Measurements from ENCODE around the gene DOCK10.
A peak's percentile ranks its signal among the peaks of the same experiment; 100 is the strongest.
"Not testable (repeated sequence)": the region's sequence is repeated elsewhere in the genome, so short reads cannot be mapped to it uniquely, and the experiment has no call there.

The DOCK10 gene

DNA sequence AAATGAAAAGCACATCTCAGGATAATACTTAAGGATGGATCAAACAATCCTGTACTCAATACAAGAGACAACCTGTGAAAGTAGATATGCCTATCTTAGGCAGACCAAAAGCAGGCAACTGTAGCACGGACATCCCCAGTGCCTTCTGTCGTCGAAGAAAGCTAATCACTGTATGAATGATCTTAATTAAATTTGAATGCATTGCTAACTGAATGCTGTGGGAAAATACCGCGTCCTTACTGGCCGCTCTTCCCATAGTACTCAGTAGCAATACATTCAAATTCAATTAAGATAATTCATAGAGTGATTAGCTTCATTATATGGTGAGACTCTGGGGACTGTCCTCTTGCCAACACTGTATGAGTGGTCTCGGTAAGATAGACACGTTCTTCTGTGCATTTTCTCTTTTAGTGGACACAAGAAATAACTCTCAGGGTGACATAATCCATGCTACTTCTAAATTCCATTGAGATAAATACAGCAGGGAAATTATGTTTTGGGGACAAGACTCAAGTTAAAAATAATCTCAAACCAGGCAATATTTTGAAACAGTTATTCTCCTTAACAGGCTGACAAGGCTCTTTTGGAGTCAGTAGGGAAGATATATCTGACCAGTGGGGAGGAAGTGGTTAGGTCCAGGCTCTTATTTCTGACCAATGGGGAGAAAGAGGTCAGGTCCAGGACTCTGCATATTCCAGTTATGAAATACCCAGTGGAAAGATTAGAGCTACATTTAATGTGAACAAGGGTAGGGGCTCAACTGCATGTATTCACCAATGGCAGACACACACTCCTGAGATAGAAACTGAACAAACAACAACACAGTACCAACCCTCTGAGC lies 97.3 kb downstream of the DOCK10 start:
- H3K4me3 ChIP-seq (ENCODE audit: low read depth, low read length): peak overlapping the region; percentile 52
- TF ChIP-seq, protein P1, sequence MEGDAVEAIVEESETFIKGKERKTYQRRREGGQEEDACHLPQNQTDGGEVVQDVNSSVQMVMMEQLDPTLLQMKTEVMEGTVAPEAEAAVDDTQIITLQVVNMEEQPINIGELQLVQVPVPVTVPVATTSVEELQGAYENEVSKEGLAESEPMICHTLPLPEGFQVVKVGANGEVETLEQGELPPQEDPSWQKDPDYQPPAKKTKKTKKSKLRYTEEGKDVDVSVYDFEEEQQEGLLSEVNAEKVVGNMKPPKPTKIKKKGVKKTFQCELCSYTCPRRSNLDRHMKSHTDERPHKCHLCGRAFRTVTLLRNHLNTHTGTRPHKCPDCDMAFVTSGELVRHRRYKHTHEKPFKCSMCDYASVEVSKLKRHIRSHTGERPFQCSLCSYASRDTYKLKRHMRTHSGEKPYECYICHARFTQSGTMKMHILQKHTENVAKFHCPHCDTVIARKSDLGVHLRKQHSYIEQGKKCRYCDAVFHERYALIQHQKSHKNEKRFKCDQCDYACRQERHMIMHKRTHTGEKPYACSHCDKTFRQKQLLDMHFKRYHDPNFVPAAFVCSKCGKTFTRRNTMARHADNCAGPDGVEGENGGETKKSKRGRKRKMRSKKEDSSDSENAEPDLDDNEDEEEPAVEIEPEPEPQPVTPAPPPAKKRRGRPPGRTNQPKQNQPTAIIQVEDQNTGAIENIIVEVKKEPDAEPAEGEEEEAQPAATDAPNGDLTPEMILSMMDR (IDR thresholded peaks at IDR 0.05; ENCODE audit: low read depth, low read length): no peak
- no peak for TF ChIP-seq POLR2A (IDR thresholded peaks at IDR 0.05; ENCODE audit: extremely low read depth, insufficient read length)
- TF ChIP-seq, protein P2, sequence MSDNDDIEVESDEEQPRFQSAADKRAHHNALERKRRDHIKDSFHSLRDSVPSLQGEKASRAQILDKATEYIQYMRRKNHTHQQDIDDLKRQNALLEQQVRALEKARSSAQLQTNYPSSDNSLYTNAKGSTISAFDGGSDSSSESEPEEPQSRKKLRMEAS (IDR thresholded peaks at IDR 0.05; ENCODE audit: low read depth, low read length): no peak
- no peak for TF ChIP-seq MYC (IDR thresholded peaks at IDR 0.05; ENCODE audit: low read depth, low read length)
- peak; percentile 77 for DNase-seq (ENCODE audit: low read depth)

DNA sequence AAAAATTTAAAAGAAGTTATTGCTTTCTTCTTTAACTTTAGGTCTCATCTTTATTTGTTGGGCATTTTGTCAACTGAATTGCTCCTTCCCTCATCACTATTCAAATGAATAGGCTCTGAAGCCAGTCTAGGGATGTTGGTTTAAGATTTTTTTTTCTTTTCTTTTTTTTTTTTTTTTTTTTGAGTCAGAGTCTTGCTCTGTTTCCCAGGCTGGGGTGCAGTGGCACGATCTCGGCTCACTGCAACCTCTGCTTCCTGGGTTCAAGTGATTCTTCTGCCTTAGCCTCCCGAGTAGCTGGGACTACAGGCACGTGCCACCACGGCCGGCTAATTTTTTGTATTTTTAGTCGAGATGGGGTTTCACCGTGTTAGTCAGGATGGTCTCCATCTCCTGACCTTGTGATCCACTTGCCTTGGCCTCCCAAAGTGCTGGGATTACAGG lies 98.6 kb downstream of the DOCK10 start:
- not testable (repeated sequence) for DNase-seq (ENCODE audit: low read depth); H3K4me3 ChIP-seq (ENCODE audit: low read depth, low read length)

DNA sequence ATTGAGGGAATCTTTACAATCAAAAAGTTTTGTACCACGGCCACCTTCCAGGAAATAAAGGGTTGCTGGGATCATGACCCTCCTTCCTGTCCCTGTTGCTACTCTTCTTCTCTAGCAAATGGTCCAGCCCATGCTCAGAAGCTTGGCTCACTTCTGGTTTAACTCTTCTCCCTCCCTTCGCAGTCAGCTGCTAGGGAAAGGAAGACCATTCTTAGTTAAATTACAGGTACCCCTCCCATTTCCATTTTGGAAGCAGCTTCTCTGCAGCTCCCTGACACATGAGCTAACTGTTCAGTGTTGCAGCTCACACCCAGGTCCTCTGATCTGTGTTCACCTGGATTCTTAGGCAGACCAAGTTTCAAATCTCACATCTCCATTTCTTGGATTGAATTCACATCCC lies 100.3 kb downstream of the DOCK10 start:
- H3K4me3 ChIP-seq (ENCODE audit: low read depth, low read length): no peak overlapping the region
- TF ChIP-seq, protein P2 (IDR thresholded peaks at IDR 0.05; ENCODE audit: low read depth, low read length): no peak
- TF ChIP-seq, protein P1 (IDR thresholded peaks at IDR 0.05; ENCODE audit: low read depth, low read length): no peak
- TF ChIP-seq POLR2A (IDR thresholded peaks at IDR 0.05; ENCODE audit: extremely low read depth, insufficient read length) (no peak), MYC (IDR thresholded peaks at IDR 0.05; ENCODE audit: low read depth, low read length) (no peak)
- DNase-seq (ENCODE audit: low read depth): no peak

DNA sequence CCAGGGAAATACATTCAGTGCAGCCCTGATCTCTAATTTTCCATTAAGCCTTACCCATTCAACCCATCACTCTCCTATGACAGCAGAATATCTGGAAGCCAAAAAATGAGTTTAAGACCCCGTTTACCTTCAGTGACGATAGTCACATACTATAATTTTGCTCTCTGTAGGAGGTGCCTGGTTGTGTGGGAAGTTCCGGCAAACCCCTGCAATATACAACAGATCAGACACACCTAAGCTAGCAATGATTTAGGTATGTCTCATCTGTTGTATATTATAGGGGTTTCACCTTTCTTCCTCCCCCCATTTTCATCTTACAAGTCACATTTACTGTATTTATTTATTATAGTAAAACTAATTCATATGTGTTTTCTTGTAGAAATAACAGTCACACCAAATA lies 101.7 kb downstream of the DOCK10 start:
- TF ChIP-seq POLR2A (IDR thresholded peaks at IDR 0.05; ENCODE audit: extremely low read depth, insufficient read length) (no peak), MYC (IDR thresholded peaks at IDR 0.05; ENCODE audit: low read depth, low read length) (no peak)
- TF ChIP-seq, protein P2 (IDR thresholded peaks at IDR 0.05; ENCODE audit: low read depth, low read length): no peak
- TF ChIP-seq, protein P1 (IDR thresholded peaks at IDR 0.05; ENCODE audit: low read depth, low read length): no peak
- no peak overlapping the region for H3K4me3 ChIP-seq (ENCODE audit: low read depth, low read length)
- no peak for DNase-seq (ENCODE audit: low read depth)

DNA sequence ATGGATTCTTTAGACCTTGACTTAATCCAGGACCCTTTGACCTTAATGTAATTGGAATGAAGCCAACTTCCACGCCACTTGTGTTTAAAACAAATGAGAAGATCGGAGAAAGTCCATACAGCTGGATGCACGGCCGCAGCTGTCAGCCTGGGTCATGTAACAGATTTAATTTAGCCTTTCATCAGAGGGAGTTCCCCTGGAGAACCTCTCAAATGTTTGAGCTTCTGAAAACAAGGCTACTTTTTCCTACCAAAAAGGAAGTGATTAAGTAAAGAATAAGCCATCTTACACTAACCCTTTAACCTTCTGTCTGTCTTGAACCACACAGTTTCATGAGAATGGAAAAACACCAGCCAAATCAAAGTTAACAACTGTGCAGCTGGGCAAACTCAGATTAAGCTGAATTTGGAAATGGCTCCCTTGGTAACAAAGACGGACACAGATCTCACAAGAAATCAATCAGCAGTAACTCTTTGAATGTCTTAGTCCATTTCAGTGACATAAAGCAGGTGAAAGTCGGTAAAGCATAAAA lies 103.6 kb downstream of the DOCK10 start:
- TF ChIP-seq, protein P1 (IDR thresholded peaks at IDR 0.05; ENCODE audit: low read depth, low read length): no peak
- TF ChIP-seq MYC (IDR thresholded peaks at IDR 0.05; ENCODE audit: low read depth, low read length): no peak
- TF ChIP-seq, protein P2 (IDR thresholded peaks at IDR 0.05; ENCODE audit: low read depth, low read length): no peak
- no peak for DNase-seq (ENCODE audit: low read depth)
- H3K4me3 ChIP-seq (ENCODE audit: low read depth, low read length): no peak overlapping the region

DNA sequence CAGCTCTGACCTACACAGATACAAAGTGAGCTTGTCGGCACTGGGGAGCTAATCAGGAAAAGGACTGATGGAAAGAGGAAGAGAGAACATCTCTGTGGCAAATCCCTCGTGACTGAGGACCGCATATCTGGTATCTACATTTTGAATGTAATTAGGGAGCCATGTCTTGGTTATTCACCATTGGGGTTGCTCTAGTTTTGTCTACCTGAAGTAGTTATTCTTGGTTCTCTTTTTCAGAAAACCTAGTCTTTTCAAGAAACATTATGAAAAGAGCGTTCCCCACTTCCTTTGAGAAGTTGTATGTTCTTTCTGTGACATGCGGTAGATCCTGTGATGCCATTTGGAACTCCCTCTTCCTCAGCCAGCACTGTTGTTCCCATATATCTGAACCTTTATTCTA lies 104.4 kb downstream of the DOCK10 start:
- TF ChIP-seq, protein P1 (IDR thresholded peaks at IDR 0.05; ENCODE audit: low read depth, low read length): no peak
- no peak for TF ChIP-seq MYC (IDR thresholded peaks at IDR 0.05; ENCODE audit: low read depth, low read length)
- no peak overlapping the region for H3K4me3 ChIP-seq (ENCODE audit: low read depth, low read length)
- no peak for DNase-seq (ENCODE audit: low read depth)
